Psoas muscle (tissue), 8 donors: ENCODE measurements around the gene SETD4. TPM values are rescaled to one million over a fixed set of nuclear protein-coding genes. Genes with fewer than 3 reads are reported as not detected.
A peak's percentile ranks its signal among the peaks of the same experiment; 100 is the strongest.

ENCODE experiments used
- ATAC-seq, 4 donors: fragments of 200-7000 bp; cut with Tn5 transposase; one replicate each; pipeline ENCODE4 v1.9.1; 2020; ENCODE audit warnings: moderate library complexity in 3 of 4, mild to moderate bottlenecking in 2 of 4
- DNase-seq, 2 donors: peaks; one replicate each; pipeline ENCODE4 v3.0.0-alpha.2; 2020
- H3K27ac ChIP-seq: fragments of 200-600 bp; one replicate; pipeline ENCODE4 v1.8.0; 2022
- H3K27me3 ChIP-seq, 3 donors: fragments of 200-600 bp in 1 of 3; one replicate each; pipeline versions ENCODE4 v1.6.1 to v1.8.0; 2013 to 2022; ENCODE audit warnings: low read length in 2 of 3, mild to moderate bottlenecking in 2 of 3, moderate library complexity in 1 of 3; ENCODE audit not compliant: insufficient read depth in 3 of 3
- H3K36me3 ChIP-seq, 2 donors: fragments of 200-600 bp in 1 of 2; one replicate each; pipeline versions ENCODE4 v1.6.1 to v1.8.0; 2013 to 2022; ENCODE audit warnings: low read depth in 1 of 2, mild to moderate bottlenecking in 1 of 2, moderate library complexity in 1 of 2; ENCODE audit not compliant: insufficient read depth in 1 of 2
- H3K4me1 ChIP-seq: fragments of 200-600 bp; one replicate; pipeline ENCODE4 v1.8.0; 2022
- H3K4me3 ChIP-seq: fragments of 200-600 bp; one replicate; pipeline ENCODE4 v1.8.0; 2022; ENCODE audit warnings: mild to moderate bottlenecking
- H3K9me3 ChIP-seq: fragments of 200-600 bp; one replicate; pipeline ENCODE4 v1.8.0; 2022
- CTCF ChIP-seq: fragments of 200-600 bp; IDR thresholded peaks from one replicate; pipeline ENCODE4 v1.8.0; 2022; ENCODE audit warnings: antibody characterized with exemption
- WGBS, 3 donors: extraction: QIAGEN DNeasy Blood & Tissue Kit; methylation state at CpG; one replicate each; pipeline versions ENCODE4 v1.1.6 to v1.1.7; 2013; 5-methylcytosine and 5-hydroxymethylcytosine counted together
- intact Hi-C, 2 donors: fragments of 100-400 bp; cut with DNase I; formaldehyde crosslinking; loops; one replicate each; pipeline versions ENCODE4 v1.11.0 to v1.14.2; 2022
- polyA plus RNA-seq, 3 donors: library from polyadenylated mRNA; stranded (reverse); fragments of 200-250 nt; gene quantifications; one replicate each; pipeline ENCODE4 v1.2.3, GENCODE V29; 2013
- total RNA-seq, 4 donors: library from RNA; stranded (reverse); fragmentation: NEBNext Ultra II Directional in 2 of 4; extraction: Animal tissue kit (Norgen Biotek cat#: 25700) in 2 of 4; gene quantifications; one replicate each; pipeline versions ENCODE4 v1.2.1 to v1.2.4, GENCODE V29; 2021 to 2023
- donor health status: healthy with polysubstance abuse.
- donor health status: DM: no; HTN: no; CAD: no; lungs with moderate emphysema.
- donor health status: Bipolar disorder and iron deficiency.
- donor health status: healthy.
- donor health status: DM: yes; HTN: yes; CAD: no.
- donor health status: DM: no; HTN: no; CAD: no.
- donor health status: DM: no; HTN: no; CAD: no.
- donor health status: DM: yes; HTN: yes; CAD: no.

The SETD4 gene
- total and polyA plus RNA-seq, 7 donors, result 6.5 to 17.9 (median 11.6) TPM

- Histone ChIP-seq H3K4me1 (peaks cover 2% of the 10 kb centered on the region), H3K9me3 (no peaks in the 10 kb centered on the region), H3K36me3 (no peaks in the 10 kb centered on the region), H3K27me3 (no peaks in the 10 kb centered on the region), H3K27ac (peak overlapping the region; percentile 23), H3K4me3 (no peak overlapping the region)
- ATAC-seq (peak; percentile 35 to 61 (median 46)), DNase-seq (peak; percentile 52 to 55)
- no peak for TF ChIP-seq CTCF
- intact Hi-C loops, result no loop called here
- WGBS, 3 donors, result 21 to 43% (median 28%) methylated on average over 10 of the region's 10 CpGs
Measured at GRCh38 chr21:35989138-35989735, 71.1 kb downstream of the SETD4 start.

GRCh38 chr21:35988416-35989137, 71.7 kb downstream of the SETD4 start:
- no peaks in the 10 kb centered on the region for H3K27me3 ChIP-seq
- no peaks in the 10 kb centered on the region for H3K36me3 ChIP-seq
- 44 to 49% (median 46%) methylated on average over 6 of the region's 6 CpGs for WGBS, 3 donors
- peaks cover 2% of the 10 kb centered on the region for H3K4me1 ChIP-seq
- intact Hi-C loops, result no loop called here
- no peaks in the 10 kb centered on the region for H3K9me3 ChIP-seq
- no peak overlapping the region for H3K27ac ChIP-seq
- no peak for ATAC-seq
- no peak for TF ChIP-seq CTCF
- H3K4me3 ChIP-seq, result no peak overlapping the region
- no peak for DNase-seq

GRCh38 chr21:35987475-35987874, 72.9 kb downstream of the SETD4 start:
- WGBS, 3 donors, result 77 to 84% (median 79%) methylated on average over 5 of the region's 5 CpGs
- TF ChIP-seq CTCF, result no peak
- no peak overlapping the region for H3K27ac ChIP-seq
- no peak for ATAC-seq
- peaks cover 2% of the 10 kb centered on the region for H3K4me1 ChIP-seq
- no peak for DNase-seq
- H3K9me3 ChIP-seq, result no peaks in the 10 kb centered on the region
- H3K4me3 ChIP-seq, result no peak overlapping the region
- intact Hi-C loops, result no loop called here
- no peaks in the 10 kb centered on the region for H3K36me3 ChIP-seq
- peaks cover 0 to 6% (median 0%) of the 10 kb centered on the region in 3 donors for H3K27me3 ChIP-seq

GRCh38 chr21:35984654-35985361, 75.5 kb downstream of the SETD4 start:
- Histone ChIP-seq H3K4me3 (no peak overlapping the region), H3K4me1 (peaks cover 2% of the 10 kb centered on the region), H3K9me3 (no peaks in the 10 kb centered on the region), H3K27ac (no peak overlapping the region), H3K36me3 (no peaks in the 10 kb centered on the region), H3K27me3 (peaks cover 0 to 6% (median 0%) of the 10 kb centered on the region in 3 donors)
- TF ChIP-seq CTCF, result no peak
- ATAC-seq (no peak), DNase-seq (no peak)
- 81 to 90% (median 87%) methylated on average over 11 of the region's 11 CpGs for WGBS, 3 donors
- intact Hi-C loops, result no loop called here

Other genes with a start within 250 kb of the SETD4 start
- gene CBR1, start 9.5 kb upstream of the SETD4 start, total RNA-seq, result 10 to 100 TPM; 15.2 to 47.7 (median 31.0) TPM
- 10 to 100 TPM; 45.9 to 94.0 (median 71.7) TPM for gene CBR1, start 9.5 kb upstream of the SETD4 start, polyA plus RNA-seq
- gene CBR3, start 74.6 kb upstream of the SETD4 start, total RNA-seq, result 1 to 10 TPM in 3 of 4 donors, under 1 TPM in 1; 0.64 to 1.9 (median 1.2) TPM
- gene CBR3, start 74.6 kb upstream of the SETD4 start, polyA plus RNA-seq, result 1 to 10 TPM; 1.2 to 1.8 (median 1.8) TPM
- gene DOP1B, start 96.3 kb upstream of the SETD4 start, total RNA-seq, result 10 to 100 TPM; 12.8 to 20.7 (median 14.3) TPM
- 1 to 10 TPM; 3.1 to 7.4 (median 4.7) TPM for gene DOP1B, start 96.3 kb upstream of the SETD4 start, polyA plus RNA-seq